ENCODE measurements around the gene CRIM1. TPM values are rescaled to one million over a fixed set of nuclear protein-coding genes. Genes with fewer than 3 reads are reported as not detected.

CRIM1 gene
- total RNA-seq, 1 experiment from 2014 or later, result 46.5 TPM

DNA sequence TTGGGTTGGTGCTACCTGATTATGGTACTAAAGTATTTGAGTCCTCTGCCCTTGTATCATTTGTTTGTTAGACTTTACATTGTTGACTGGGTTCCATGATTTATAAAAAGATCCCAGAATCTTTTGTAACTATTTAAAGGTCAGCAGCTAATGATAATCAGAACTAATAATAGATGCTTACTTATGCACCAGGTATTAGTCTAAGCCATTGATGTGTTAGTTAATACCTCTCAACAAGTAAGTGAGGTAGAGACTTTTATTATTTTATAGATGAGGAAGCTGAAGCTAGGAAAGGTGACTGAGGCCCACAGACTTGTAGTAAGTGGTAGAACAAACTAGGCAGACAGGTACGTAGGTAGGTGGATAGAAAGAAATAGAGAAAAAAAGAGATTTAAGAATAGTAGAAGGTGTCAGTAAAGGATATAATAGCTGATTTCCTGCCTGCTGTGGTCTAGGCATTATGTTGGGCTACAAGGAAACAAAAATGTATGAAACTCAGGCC lies 68.1 kb downstream of the CRIM1 start:
- ChIA-PET CTCF (no interaction called here), POLR2A (ENCODE audit: low non-redundant PET) (no interaction called here)

DNA sequence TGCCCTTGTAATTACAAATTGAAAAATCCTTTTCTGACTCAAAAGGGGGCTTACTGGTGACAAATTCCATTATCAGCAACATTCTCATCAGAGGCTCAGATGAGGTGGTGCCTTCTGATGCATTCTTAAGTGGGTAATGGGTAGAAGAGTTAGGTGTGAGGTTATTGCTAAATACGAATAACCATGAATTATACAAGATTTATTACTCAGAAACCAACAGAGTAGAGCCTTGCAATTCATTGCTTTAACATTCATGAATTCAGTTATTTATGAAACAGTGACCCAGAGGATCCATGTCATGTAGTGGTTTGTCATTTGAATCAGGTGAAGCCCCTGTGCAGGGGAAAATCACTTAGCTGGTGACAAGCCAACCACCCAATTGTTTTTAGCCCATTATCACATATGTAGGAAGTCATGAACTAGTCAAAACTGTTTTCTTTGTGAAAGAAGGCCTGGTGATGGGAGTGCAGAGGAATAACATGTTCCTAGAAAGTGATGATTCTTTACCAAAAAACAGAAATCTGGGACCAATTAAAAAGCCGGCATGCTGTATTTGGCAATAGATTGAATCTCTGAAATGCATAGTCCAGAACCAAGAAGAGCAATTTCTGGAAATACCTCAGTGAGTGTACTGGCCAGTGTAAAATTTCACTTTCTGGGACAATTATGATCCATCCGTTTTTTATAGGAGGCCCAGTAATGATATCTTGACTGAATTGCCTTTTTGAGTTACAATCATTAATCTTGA lies 70.2 kb downstream of the CRIM1 start:
- BruUV-seq (replicated peaks), result no TSS peak
- ChIA-PET POLR2A (ENCODE audit: low non-redundant PET) (no interaction called here), CTCF (no interaction called here)
- DNase-seq (ENCODE audit: low spot score), result no peak
- Histone ChIP-seq H3K9me3 (ENCODE audit: low read depth, low read length, poor library complexity, severe bottlenecking) (no peaks in the 10 kb centered on the region), H3K36me3 (ENCODE audit: insufficient read depth, low read length, poor library complexity, severe bottlenecking) (no peaks in the 10 kb centered on the region), H3K27me3 (replicated peaks; ENCODE audit: insufficient read depth, low read depth, low read length, poor library complexity) (no peaks in the 10 kb centered on the region), H3K4me1 (ENCODE audit: insufficient read depth, low read length, poor library complexity, severe bottlenecking) (peaks cover 7% of the 10 kb centered on the region), H3K27ac (ENCODE audit: low read depth, low read length, poor library complexity, severe bottlenecking) (no peak overlapping the region), H3K4me3 (ENCODE audit: low read depth, low read length, poor library complexity, severe bottlenecking) (no peak overlapping the region)
- intact Hi-C loops (cut with micrococcal nuclease; ENCODE audit: unreplicated experiment), result no loop called here
- TF ChIP-seq, protein P1, sequence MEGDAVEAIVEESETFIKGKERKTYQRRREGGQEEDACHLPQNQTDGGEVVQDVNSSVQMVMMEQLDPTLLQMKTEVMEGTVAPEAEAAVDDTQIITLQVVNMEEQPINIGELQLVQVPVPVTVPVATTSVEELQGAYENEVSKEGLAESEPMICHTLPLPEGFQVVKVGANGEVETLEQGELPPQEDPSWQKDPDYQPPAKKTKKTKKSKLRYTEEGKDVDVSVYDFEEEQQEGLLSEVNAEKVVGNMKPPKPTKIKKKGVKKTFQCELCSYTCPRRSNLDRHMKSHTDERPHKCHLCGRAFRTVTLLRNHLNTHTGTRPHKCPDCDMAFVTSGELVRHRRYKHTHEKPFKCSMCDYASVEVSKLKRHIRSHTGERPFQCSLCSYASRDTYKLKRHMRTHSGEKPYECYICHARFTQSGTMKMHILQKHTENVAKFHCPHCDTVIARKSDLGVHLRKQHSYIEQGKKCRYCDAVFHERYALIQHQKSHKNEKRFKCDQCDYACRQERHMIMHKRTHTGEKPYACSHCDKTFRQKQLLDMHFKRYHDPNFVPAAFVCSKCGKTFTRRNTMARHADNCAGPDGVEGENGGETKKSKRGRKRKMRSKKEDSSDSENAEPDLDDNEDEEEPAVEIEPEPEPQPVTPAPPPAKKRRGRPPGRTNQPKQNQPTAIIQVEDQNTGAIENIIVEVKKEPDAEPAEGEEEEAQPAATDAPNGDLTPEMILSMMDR (conservative IDR thresholded peaks at IDR 0.05; ENCODE audit: low read depth, low read length), result no peak
- no peak for TF ChIP-seq EZH2 (IDR thresholded peaks at IDR 0.05; ENCODE audit: borderline replicate concordance, low read depth, low read length, poor library complexity, severe bottlenecking)

More for the DNA sequence above, 68.1 kb downstream of the CRIM1 start:
- DNase-seq (ENCODE audit: low spot score), result no peak
- intact Hi-C loops (cut with micrococcal nuclease; ENCODE audit: unreplicated experiment), result no loop called here
- Histone ChIP-seq H3K27ac (ENCODE audit: low read depth, low read length, poor library complexity, severe bottlenecking) (no peak overlapping the region), H3K4me3 (ENCODE audit: low read depth, low read length, poor library complexity, severe bottlenecking) (no peak overlapping the region), H3K4me1 (ENCODE audit: insufficient read depth, low read length, poor library complexity, severe bottlenecking) (peaks cover 11% of the 10 kb centered on the region), H3K27me3 (replicated peaks; ENCODE audit: insufficient read depth, low read depth, low read length, poor library complexity) (no peaks in the 10 kb centered on the region), H3K9me3 (ENCODE audit: low read depth, low read length, poor library complexity, severe bottlenecking) (no peaks in the 10 kb centered on the region), H3K36me3 (ENCODE audit: insufficient read depth, low read length, poor library complexity, severe bottlenecking) (no peaks in the 10 kb centered on the region)
- BruUV-seq (replicated peaks), result no TSS peak
- TF ChIP-seq, protein P1 (conservative IDR thresholded peaks at IDR 0.05; ENCODE audit: low read depth, low read length), result no peak
- TF ChIP-seq EZH2 (IDR thresholded peaks at IDR 0.05; ENCODE audit: borderline replicate concordance, low read depth, low read length, poor library complexity, severe bottlenecking), result no peak

DNA sequence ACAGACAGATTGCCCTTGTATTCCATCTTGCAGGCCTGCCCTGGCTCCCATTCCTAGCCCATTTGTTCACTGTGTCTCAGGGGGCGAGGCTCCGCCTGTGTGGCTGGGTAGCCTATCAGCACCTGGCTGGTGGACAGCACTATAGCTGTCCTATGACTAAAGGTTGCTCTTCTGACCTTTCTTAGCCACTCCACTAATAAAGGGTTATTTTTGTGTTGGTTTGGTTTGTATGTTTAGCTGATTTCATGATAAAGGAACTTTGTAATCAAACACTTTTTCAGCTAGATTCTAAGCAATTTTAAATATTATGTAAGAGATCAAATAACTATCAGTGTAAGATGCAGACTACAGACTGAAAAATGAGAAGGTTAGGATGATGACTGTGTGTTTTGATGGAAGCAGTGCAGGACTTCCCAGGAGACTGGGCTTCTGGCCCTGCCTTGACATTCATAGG lies 72.2 kb downstream of the CRIM1 start:
- DNase-seq (ENCODE audit: low spot score), result no peak
- H3K27me3 ChIP-seq (replicated peaks; ENCODE audit: insufficient read depth, low read depth, low read length, poor library complexity), result no peaks in the 10 kb centered on the region
- peaks cover 9% of the 10 kb centered on the region for H3K4me1 ChIP-seq (ENCODE audit: insufficient read depth, low read length, poor library complexity, severe bottlenecking)
- no peaks in the 10 kb centered on the region for H3K9me3 ChIP-seq (ENCODE audit: low read depth, low read length, poor library complexity, severe bottlenecking)
- ChIA-PET CTCF (no interaction called here), POLR2A (ENCODE audit: low non-redundant PET) (no interaction called here)
- TF ChIP-seq EZH2 (IDR thresholded peaks at IDR 0.05; ENCODE audit: borderline replicate concordance, low read depth, low read length, poor library complexity, severe bottlenecking), result no peak
- TF ChIP-seq, protein P1 (conservative IDR thresholded peaks at IDR 0.05; ENCODE audit: low read depth, low read length), result no peak
- H3K27ac ChIP-seq (ENCODE audit: low read depth, low read length, poor library complexity, severe bottlenecking), result no peak overlapping the region
- BruUV-seq (replicated peaks), result no TSS peak
- H3K4me3 ChIP-seq (ENCODE audit: low read depth, low read length, poor library complexity, severe bottlenecking), result no peak overlapping the region
- intact Hi-C loops (cut with micrococcal nuclease; ENCODE audit: unreplicated experiment), result no loop called here
- H3K36me3 ChIP-seq (ENCODE audit: insufficient read depth, low read length, poor library complexity, severe bottlenecking), result no peaks in the 10 kb centered on the region

Data from A673 (cell line).